Tibial artery (tissue), 4 donors: ENCODE results near the gene TP53RK.
A peak's percentile ranks its signal among the peaks of the same experiment; 100 is the strongest.

Experiments
- DNase-seq, 2 donors: peaks; one replicate each; pipeline ENCODE4 v3.0.0-alpha.2; 2019
- H3K27ac ChIP-seq, 2 donors: fragments of 200-600 bp; sonication (generic) in 1 of 2; 1 replicate in 1 of 2; 2 replicates in 1 of 2; pipeline ENCODE4 v1.5.1; 2018 to 2019; ENCODE audit warnings: mild to moderate bottlenecking in 1 of 2
- H3K27me3 ChIP-seq, 2 donors: fragments of 200-600 bp; sonication (generic) in 1 of 2; one replicate each; pipeline versions ENCODE4 v1.5.1 to v1.6.0; 2016 to 2019
- H3K36me3 ChIP-seq, 3 donors: fragments of 200-600 bp; sonication (generic) in 2 of 3; one replicate each; pipeline ENCODE4 v1.5.1; 2016 to 2019; ENCODE audit warnings: mild to moderate bottlenecking in 2 of 3
- H3K4me1 ChIP-seq, 4 donors: fragments of 200-600 bp; sonication (generic) in 2 of 4; 1 replicate in 3 of 4; 2 replicates in 1 of 4; pipeline ENCODE4 v1.5.1; 2016 to 2019
- H3K4me3 ChIP-seq, 2 donors: fragments of 200-600 bp; sonication (generic) in 1 of 2; 1 replicate in 1 of 2; 2 replicates in 1 of 2; pipeline ENCODE4 v1.5.1; 2018 to 2019; ENCODE audit warnings: mild to moderate bottlenecking in 2 of 2
- H3K9me3 ChIP-seq, 3 donors: fragments of 200-600 bp; sonication (generic) in 1 of 3; one replicate each; pipeline ENCODE4 v1.5.1; 2016 to 2019
- intact Hi-C: fragments of 100-400 bp; cut with DNase I; formaldehyde crosslinking; loops from one replicate; pipeline ENCODE4 v1.15.0; 2023; ENCODE audit warnings: low total_unique reads
- TF ChIP-seq, protein P1 (sequence below), 2 experiments: fragments of 200-600 bp in 1 of 2; fragments of 450-650 bp in 1 of 2; IDR thresholded peaks; one replicate each; pipeline ENCODE4 v1.5.1; 2017 to 2019; ENCODE audit warnings: antibody characterized with exemption in 2 of 2, mild to moderate bottlenecking in 1 of 2, moderate library complexity in 1 of 2

Gene TP53RK

DNA sequence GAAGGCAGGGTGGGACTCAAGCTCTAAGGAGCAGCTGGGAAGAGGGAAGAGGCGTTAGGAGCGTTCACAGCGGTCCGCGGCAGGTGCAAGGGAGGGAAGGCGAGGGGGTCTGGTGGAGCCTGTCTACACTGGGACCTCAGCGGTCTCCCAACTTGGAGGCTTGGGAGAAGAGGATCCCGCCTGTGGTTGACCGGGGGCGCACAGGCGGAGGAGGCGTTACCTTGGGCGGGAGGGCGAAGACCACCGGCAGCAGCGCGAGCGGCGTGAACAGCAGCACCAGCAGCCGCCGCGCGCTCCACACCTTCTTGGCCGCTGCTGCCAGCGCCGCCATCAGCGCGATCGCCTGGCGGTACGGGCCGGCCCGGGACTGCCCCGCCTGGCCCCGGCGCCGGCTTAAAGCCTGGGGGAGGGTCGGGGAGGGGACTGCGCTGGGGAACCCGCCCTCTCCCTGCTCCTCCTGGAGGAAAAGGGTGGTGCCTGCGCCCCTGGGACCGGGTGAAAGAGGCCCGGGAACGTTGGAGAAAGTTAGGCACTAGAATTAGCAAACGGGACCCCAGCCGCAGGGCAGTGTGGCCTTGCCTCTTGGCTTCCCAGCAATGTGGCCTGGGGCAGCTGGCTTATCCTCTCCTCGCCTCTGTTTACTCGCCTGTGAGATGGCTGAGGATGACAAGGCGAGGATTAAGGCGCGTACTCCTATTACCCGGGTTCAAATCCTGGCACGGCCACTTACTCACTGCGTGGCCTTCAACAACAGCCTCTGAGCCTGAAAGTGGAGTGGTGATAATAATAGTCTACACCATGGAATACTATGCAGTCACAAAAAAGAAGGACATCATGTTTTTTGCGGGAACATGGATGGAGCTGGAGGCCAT, 37.9 kb downstream of the TP53RK start, which contains the start of gene SLC13A3:
Gene SLC13A3 (minus strand): TSS at position 369 of the 872 bp plus-strand sequence. CDS start 38 bp downstream, at position 331.
- Histone ChIP-seq H3K9me3 (no peaks in the 10 kb centered on the region), H3K36me3 (no peaks in the 10 kb centered on the region), H3K4me1 (peaks cover 0 to 11% (median 3%) of the 10 kb centered on the region in 4 donors), H3K27me3 (peaks cover 0 to 16% of the 10 kb centered on the region in 2 donors), H3K27ac (no peak within 1 kb of the TSS), H3K4me3 (peak within 1 kb of the TSS in 1 of 2 donors; percentile 8)
- TF ChIP-seq, protein P1, sequence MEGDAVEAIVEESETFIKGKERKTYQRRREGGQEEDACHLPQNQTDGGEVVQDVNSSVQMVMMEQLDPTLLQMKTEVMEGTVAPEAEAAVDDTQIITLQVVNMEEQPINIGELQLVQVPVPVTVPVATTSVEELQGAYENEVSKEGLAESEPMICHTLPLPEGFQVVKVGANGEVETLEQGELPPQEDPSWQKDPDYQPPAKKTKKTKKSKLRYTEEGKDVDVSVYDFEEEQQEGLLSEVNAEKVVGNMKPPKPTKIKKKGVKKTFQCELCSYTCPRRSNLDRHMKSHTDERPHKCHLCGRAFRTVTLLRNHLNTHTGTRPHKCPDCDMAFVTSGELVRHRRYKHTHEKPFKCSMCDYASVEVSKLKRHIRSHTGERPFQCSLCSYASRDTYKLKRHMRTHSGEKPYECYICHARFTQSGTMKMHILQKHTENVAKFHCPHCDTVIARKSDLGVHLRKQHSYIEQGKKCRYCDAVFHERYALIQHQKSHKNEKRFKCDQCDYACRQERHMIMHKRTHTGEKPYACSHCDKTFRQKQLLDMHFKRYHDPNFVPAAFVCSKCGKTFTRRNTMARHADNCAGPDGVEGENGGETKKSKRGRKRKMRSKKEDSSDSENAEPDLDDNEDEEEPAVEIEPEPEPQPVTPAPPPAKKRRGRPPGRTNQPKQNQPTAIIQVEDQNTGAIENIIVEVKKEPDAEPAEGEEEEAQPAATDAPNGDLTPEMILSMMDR (IDR thresholded peaks at IDR 0.05), result no peak
- DNase-seq, result no peak
- intact Hi-C loops, result no loop called here

DNA sequence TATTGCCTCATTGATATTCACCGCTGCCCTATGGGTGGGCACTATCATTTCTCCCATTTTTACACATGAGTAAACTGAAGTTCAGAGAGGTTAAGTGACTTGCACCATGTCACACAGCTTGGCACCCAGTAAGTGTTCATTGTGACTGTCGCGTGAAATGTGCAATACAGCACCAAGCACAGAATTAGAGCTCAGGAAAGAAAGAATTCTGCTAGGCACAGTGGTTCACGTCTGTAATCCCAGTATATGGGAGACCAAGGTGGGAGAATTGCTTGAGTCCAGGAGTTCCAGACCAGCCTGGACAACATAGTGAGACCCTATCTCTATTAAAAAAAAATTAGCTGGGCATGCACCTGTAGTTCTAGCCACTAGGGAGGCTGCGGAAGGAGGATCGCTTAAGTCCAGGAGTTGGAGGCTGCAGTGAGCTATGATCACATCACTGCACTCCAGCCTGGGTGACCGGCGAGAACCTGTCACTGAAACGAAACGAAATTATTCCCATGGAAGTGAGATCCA, 38.6 kb downstream of the TP53RK start:
- TF ChIP-seq, protein P1 (IDR thresholded peaks at IDR 0.05), result no peak
- Histone ChIP-seq H3K36me3 (no peaks in the 10 kb centered on the region), H3K27ac (no peak overlapping the region), H3K9me3 (no peaks in the 10 kb centered on the region), H3K4me1 (peaks cover 0 to 11% (median 3%) of the 10 kb centered on the region in 4 donors), H3K4me3 (peak overlapping the region in 1 of 2 donors; percentile 8), H3K27me3 (peaks cover 0 to 16% of the 10 kb centered on the region in 2 donors)
- intact Hi-C loops, result no loop called here
- no peak for DNase-seq

DNA sequence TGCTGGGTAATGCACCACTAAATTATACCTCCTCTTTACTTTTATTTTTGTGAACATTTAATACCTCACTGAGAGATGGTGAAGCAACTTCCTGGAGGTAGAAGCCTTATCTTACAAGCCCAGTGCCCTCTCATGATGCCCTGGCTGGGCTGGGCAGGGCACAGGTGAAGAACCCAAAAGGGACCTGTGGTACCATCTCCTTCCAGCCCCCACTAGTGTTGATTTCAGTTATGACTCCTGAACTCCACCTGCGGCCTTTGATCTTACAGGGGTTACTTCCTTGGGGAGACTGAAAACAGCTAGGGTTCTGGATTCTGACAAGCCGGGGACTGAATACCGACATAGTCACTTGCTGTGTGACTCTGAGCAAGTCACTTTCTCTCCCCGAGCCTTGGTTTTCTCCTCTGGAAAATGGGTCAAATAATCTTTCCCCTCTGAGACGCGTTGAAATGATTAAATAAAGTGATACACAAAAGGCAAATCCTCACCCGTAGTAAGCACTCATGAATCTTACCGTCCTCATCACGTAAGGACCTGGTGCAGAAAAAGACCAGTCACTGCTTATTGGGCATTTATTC, 39.2 kb downstream of the TP53RK start:
- Histone ChIP-seq H3K27ac (no peak overlapping the region), H3K4me1 (peaks cover 0 to 11% (median 3%) of the 10 kb centered on the region in 4 donors), H3K4me3 (no peak overlapping the region), H3K9me3 (no peaks in the 10 kb centered on the region), H3K36me3 (no peaks in the 10 kb centered on the region), H3K27me3 (peaks cover 0 to 16% of the 10 kb centered on the region in 2 donors)
- intact Hi-C loops, result no loop called here
- DNase-seq, result no peak
- TF ChIP-seq, protein P1 (IDR thresholded peaks at IDR 0.05), result no peak

DNA sequence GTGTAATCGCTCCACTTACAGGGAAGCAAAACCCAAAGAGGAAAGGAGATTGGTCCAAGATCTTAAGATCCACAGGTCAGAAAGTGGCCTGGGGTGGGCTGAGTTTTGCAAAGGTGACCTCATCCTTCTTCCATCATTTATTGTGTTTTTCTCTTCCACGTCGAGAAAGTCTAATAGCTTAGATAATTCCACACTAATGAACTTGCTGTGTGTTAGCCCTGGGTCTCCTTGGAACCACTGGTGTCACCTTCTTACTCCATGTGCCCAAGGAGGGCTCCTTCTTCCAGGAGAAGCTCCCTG, 39.6 kb downstream of the TP53RK start:
- Histone ChIP-seq H3K4me1 (peaks cover 0 to 11% (median 3%) of the 10 kb centered on the region in 4 donors), H3K9me3 (no peaks in the 10 kb centered on the region), H3K27ac (no peak overlapping the region), H3K27me3 (peaks cover 0 to 14% of the 10 kb centered on the region in 2 donors), H3K4me3 (no peak overlapping the region), H3K36me3 (no peaks in the 10 kb centered on the region)
- TF ChIP-seq, protein P1 (IDR thresholded peaks at IDR 0.05), result no peak
- DNase-seq, result no peak
- intact Hi-C loops, result no loop called here

DNA sequence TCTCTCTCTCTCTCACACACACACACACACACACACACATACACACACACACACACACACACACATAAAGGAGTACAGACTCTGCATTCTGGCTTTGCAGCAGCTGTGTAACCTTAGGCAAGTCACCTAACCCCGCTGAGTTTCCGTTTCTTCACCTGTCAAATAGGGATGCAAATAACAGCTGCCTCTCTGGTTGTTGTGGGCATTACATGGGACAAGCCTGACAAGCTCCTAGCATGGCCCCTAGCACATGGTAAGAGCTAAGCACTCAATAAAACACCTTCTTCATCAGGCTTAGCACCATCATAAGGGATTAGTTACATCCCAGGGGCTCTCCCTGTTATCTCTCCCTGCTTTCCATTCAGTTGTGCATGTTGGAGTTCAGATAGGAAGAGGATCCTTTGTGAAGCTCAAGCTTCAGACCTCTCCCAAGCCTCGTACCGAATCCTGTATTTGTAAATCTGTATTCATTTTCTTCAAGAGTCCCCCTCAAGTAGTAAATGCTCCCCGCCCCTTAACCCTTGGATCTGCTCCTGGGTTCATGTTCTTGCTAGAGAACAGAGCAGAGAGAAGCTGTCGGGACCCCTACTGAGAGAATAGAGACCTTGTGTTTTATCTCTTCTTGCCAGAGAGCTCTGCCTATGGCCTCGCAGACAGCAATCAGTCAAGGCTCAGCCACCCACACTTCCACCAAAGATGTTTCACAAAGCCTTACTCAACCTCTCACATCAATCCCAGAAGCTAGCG, 40.2 kb downstream of the TP53RK start:
- no peak for DNase-seq
- TF ChIP-seq, protein P1 (IDR thresholded peaks at IDR 0.05), result no peak
- Histone ChIP-seq H3K27me3 (peaks cover 0 to 11% of the 10 kb centered on the region in 2 donors), H3K9me3 (no peaks in the 10 kb centered on the region), H3K27ac (no peak overlapping the region), H3K4me1 (peaks cover 0 to 11% (median 3%) of the 10 kb centered on the region in 4 donors), H3K4me3 (no peak overlapping the region), H3K36me3 (no peaks in the 10 kb centered on the region)
- intact Hi-C loops, result no loop called here
